SH-SY5Y (cell line): Measurements from ENCODE around the gene ABTB1.

Source experiments
- GATA2 ChIP-seq: IDR thresholded peaks from 2 replicates; pipeline ENCODE4 v1.6.1; 2011; ENCODE audit warnings: mild to moderate bottlenecking, low read depth, low read length
- GATA3 ChIP-seq: IDR thresholded peaks from 2 replicates; pipeline ENCODE4 v1.6.1; 2011; ENCODE audit warnings: low read depth, mild to moderate bottlenecking, low read length, moderate library complexity

DNA sequence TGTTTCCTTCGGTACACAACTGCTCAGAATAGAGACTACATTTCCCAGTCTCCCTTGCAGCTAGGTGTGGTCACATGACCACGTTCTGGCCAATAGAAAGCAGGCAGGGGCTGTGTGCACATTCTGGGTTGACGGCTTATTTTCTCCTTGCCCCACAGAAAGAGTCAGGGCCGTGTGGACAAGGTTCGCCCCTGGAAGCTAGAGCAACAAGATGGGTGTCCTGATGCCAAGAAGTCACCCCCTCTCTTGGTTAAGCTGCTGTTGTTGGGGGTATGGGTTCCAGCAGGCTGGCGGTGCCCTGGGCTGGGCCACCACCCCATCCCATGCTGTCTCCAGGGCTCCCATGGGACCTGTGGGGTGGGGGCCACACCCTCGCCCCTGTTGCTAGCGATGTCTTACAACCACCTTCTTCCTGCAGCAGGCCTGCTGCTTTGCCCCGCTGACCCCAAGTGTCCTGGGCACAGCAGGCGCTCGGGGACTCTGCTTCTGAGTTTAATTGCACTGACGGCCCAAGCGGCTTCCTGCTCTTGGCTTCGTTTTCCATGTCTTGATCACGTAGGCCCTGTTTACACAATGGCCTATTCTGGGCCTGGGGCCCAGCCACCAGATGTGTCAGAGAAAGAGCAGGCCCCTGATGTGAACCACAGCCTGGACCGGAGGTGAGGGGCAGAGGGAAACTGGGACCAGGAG, 24.9 kb downstream of the ABTB1 start:
- no peak for TF ChIP-seq GATA2
- TF ChIP-seq GATA3: no peak
